Neural cell (in vitro differentiated cells): ENCODE measurements around the gene BRD7.

ENCODE experiments used
- EP300 ChIP-seq: fragments of 450-650 bp; conservative IDR thresholded peaks from 2 replicates; pipeline ENCODE4 v1.6.1; 2014; ENCODE audit warnings: antibody characterized with exemption, mild to moderate bottlenecking, moderate library complexity; ENCODE audit not compliant: poor library complexity, severe bottlenecking
- EZH2 ChIP-seq: fragments of 200-600, 300-800 bp; shearing (Covaris generic), sonication (generic); IDR thresholded peaks from 2 replicates; pipeline ENCODE4 v1.6.1; 2014; ENCODE audit warnings: antibody characterized with exemption, low read length, borderline replicate concordance, mild to moderate bottlenecking; ENCODE audit not compliant: insufficient read depth, poor library complexity, severe bottlenecking
- POLR2AphosphoS5 ChIP-seq: IDR thresholded peaks from 2 replicates; pipeline ENCODE4 v1.6.1; 2012
- TAF1 ChIP-seq: IDR thresholded peaks from 2 replicates; pipeline ENCODE4 v1.6.1; 2012; ENCODE audit warnings: low read depth
- TF ChIP-seq, protein P1 (sequence below): fragments of 450-650 bp; IDR thresholded peaks from 2 replicates; pipeline ENCODE4 v1.5.1; 2014; ENCODE audit warnings: antibody characterized with exemption, mild to moderate bottlenecking, moderate library complexity; ENCODE audit not compliant: poor library complexity, severe bottlenecking

DNA sequence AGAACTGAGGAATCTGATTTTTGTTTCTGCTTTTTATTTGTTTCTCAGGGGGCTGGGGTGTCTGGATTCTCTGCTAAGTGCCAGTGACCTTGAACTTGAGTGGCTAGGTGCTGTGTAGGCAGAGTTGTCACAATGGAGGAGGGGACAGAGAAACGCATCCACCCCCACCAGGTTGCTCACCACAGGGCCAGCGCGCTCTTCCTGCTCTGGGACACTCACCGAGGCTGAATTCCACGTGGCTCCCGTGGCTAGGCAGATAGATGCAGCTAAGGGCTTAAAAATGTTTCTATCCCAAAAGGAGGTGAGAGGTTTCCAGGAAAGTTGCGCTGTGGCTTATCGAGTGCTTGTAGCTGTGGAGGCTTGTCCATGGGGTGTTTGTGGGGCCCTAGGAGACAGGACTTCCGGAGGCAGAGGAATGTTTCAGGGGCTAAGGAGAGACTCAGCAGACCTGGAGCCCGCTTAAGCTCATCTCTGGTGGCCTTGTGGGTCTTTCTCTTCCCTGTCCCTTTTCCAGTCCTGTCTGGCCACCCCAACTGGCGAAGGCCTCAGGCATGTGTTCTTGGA is 65.7 kb downstream of the BRD7 start:
- TF ChIP-seq, protein P1, sequence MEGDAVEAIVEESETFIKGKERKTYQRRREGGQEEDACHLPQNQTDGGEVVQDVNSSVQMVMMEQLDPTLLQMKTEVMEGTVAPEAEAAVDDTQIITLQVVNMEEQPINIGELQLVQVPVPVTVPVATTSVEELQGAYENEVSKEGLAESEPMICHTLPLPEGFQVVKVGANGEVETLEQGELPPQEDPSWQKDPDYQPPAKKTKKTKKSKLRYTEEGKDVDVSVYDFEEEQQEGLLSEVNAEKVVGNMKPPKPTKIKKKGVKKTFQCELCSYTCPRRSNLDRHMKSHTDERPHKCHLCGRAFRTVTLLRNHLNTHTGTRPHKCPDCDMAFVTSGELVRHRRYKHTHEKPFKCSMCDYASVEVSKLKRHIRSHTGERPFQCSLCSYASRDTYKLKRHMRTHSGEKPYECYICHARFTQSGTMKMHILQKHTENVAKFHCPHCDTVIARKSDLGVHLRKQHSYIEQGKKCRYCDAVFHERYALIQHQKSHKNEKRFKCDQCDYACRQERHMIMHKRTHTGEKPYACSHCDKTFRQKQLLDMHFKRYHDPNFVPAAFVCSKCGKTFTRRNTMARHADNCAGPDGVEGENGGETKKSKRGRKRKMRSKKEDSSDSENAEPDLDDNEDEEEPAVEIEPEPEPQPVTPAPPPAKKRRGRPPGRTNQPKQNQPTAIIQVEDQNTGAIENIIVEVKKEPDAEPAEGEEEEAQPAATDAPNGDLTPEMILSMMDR: no peak
- TF ChIP-seq EZH2 (no peak), POLR2AphosphoS5 (no peak), TAF1 (no peak), EP300 (no peak)
